A549 (cell line): ENCODE measurements around the gene SCRN2.
A peak's percentile ranks its signal among the peaks of the same experiment; 100 is the strongest.

ENCODE experiments used
- CHD2 ChIP-seq: fragments of 150-350 bp; IDR thresholded peaks from 2 replicates; pipeline ENCODE4 v1.6.1; 2014; ENCODE audit warnings: low read length; ENCODE audit not compliant: partially characterized antibody
- CHD4 ChIP-seq: fragments of 200-600 bp; sonication (generic); IDR thresholded peaks from 2 replicates; pipeline ENCODE4 v1.6.1; 2016; ENCODE audit warnings: antibody characterized with exemption, mild to moderate bottlenecking, borderline replicate concordance
- JUNB ChIP-seq: fragments of >200 bp; sonication (Bioruptor Twin); formaldehyde crosslinking; IDR thresholded peaks from 2 replicates; pipeline ENCODE4 v1.6.1; 2016
- KDM5A ChIP-seq: fragments of 200-600 bp; sonication (generic); IDR thresholded peaks from 2 replicates; pipeline ENCODE4 v1.6.1; 2016; ENCODE audit warnings: antibody characterized with exemption, mild to moderate bottlenecking
- TF ChIP-seq, protein P1 (sequence below): fragments of >200 bp; sonication (Bioruptor Twin); formaldehyde crosslinking; IDR thresholded peaks from 3 replicates; pipeline ENCODE4 v1.5.1; 2016

DNA sequence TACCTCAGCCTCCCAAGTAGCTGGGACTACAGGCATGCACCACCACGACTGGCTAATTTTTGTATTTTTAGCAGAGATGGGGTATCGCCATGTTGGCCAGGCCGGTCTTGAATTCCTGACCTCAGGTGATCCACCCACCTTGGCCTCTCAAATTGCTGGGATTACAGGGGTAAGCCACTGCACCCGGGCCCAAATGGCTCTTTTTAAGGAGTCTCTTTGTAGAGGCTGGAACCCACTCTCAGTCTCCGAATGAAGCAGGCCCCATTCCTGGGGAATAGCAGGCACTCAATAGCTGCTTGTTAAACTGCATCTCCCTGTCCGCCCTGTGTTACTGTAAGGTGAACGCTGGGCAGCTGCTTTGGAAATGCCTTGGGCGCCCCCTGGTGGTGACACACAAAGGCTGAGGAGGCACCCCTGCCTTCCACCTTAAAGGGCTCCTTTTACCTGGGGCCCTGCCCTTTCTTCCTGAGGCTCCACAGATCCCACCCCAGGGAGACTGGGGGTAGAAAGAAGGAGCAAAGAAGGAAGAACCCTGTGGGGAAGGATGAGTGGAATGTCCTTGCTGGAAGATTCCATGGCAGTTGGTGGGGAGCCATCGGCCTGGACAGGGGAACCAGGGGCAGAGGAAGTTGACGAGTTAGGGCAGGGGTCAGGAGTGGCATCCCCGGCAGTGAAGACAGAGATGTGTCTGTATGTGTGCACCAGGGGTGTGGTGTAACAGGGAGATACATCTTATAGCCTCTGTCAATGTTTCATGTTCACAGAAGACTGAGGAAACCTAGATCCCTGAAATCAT, 48.9 kb upstream of the SCRN2 start:
- TF ChIP-seq, protein P1, sequence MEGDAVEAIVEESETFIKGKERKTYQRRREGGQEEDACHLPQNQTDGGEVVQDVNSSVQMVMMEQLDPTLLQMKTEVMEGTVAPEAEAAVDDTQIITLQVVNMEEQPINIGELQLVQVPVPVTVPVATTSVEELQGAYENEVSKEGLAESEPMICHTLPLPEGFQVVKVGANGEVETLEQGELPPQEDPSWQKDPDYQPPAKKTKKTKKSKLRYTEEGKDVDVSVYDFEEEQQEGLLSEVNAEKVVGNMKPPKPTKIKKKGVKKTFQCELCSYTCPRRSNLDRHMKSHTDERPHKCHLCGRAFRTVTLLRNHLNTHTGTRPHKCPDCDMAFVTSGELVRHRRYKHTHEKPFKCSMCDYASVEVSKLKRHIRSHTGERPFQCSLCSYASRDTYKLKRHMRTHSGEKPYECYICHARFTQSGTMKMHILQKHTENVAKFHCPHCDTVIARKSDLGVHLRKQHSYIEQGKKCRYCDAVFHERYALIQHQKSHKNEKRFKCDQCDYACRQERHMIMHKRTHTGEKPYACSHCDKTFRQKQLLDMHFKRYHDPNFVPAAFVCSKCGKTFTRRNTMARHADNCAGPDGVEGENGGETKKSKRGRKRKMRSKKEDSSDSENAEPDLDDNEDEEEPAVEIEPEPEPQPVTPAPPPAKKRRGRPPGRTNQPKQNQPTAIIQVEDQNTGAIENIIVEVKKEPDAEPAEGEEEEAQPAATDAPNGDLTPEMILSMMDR = peak; percentile 99
- TF ChIP-seq JUNB = no peak
- TF ChIP-seq CHD4 = no peak
- no peak for TF ChIP-seq KDM5A
- TF ChIP-seq CHD2 = no peak
